ENCODE data around the gene SLC17A9.

SLC17A9 gene

GRCh38 chr20:62938105-62938888, 14.2 kb upstream of the SLC17A9 start, which contains the start of gene GID8:
GID8 (plus strand) TSS chr20:62938147; CDS start chr20:62941503, 3,356 bp downstream.
- DNase-seq, result no peak

GRCh38 chr20:62940875-62941274, 11.6 kb upstream of the SLC17A9 start:
- DNase-seq, result no peak

DNA sequence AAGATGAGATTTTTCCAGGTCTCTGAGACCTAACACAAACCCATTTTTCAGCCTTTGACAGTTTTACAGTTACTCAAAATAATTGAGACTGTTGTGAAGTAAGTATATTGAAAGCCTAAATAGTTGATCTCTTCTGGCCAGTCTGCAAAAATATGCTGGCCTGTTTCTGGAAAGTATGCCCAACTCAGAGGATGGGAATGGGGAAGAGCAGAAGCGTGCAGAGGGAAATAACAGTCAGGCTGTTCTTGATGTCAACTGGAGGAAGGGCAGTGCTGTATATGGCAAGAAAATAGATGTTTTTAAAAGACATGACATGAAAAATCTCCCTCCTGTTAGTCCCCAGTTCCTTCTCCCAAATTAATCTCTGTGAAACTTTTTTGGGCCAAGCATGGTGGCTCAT, 10.7 kb upstream of the SLC17A9 start:
- no peak for DNase-seq

DNA sequence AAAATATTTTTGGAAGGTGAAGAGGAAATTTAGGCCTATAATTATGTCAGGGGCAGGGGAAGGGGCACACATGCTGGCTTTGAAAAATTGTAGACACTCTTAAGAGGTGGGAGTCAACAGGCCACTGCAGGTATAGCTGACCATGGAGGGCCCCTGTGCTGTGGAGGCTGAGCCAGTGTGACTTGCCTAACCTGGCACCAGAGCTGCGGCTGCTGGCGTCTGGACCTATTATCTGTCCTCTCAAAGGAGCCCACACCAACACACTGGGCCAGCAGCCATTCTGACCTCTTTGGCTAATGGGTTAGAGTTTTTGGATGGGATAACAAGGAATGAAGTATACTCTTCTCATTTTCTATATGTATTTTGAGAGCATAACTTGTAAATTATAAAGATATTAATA, 10.1 kb upstream of the SLC17A9 start:
- no peak for DNase-seq

- no peak for DNase-seq
Observed at GRCh38 chr20:62943396-62943795, 9.1 kb upstream of the SLC17A9 start.

DNA sequence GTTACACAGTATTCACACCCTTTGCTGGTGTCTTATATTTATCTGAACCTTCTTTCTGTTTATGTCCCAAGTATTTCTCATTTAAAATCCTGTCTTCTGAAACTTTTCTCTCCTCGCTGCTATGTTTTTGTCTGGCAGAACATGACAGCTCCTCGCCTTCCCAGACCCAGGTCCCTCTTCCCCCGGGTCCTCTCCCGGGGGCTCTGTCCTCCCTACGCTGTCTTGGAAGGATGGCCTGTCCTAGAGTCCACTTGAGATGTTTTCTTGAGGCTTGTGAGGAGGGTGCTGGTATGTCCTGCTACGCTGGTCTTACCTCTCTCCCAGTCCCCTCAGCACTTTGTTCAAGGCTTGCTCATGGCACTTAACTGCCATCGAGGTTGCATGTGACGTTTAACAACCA, 8.3 kb upstream of the SLC17A9 start:
- no peak for DNase-seq

DNA sequence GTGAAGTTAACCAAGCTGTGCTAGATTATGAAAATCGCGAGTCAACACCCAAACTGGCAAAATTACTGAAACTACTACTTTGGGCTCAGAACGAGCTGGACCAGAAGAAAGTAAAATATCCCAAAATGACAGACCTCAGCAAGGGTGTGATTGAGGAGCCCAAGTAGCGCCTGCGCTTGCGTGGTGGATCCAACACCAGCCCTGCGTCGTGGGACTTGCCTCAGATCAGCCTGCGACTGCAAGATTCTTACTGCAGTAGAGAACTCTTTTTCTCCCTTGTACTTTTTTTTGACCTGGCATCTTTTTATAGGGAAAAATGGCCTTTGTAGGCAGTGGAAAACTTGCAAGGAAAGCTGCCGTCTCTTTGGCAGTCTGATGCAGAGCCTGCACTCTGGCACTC, 7.8 kb upstream of the SLC17A9 start:
- no peak for DNase-seq

- no peak for DNase-seq
Observed at GRCh38 chr20:62945771-62946339, 6.7 kb upstream of the SLC17A9 start.

DNA sequence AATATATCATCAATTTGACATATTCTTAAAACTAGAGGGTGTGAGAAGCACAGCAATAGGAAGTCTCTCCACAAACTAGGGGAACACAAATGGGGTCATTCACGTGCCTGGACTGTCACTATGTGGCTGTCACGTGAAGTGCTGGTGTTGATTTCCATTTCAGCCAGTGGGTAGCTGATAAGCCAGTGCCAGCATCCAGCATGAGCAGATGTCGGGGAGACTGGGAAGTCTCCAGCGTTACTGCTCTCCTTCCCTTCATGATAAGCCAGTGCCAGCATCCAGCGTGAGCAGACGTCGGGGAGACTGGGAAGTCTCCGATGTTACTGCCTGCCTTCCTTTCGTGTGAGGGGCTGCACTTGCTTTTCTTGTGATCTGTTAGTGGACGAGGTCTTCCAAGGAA, 5.6 kb upstream of the SLC17A9 start:
- DNase-seq, result no peak

DNA sequence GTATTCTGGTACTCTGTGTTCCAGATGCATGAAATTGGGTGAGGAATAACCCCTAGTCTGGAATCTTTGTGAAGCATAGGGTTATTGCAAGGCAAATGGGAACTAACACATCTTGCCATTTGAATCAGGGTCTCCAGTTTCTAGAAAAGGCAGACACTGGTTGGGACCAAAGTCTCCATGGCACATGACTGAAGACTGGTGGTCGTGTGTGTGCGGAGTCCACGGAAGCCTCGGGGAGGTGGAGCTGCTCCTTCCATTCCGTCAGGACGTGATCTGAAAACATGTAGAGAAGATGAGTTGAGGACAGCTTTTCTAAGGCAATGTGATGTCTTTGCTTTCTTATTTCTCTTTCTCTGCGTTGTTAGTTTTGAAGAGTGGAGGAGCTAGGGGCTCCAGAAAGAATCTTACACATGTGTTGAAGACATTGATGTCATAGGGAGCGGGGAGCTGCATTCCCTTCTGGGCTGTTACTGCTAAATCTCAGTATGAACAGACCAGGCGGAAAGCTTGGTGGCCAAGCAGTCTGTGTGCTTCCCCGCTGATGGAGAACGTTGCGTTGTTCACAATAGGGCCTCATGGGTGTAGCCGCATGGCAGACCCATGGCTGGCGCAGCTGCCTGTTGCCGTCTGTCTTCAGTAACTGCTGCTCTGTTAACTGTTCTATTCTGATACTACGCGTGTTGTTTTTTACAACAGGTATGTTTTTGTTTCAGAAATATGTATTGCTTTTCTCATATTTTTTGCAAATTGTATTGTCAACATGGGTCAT, 4.8 kb upstream of the SLC17A9 start:
- no peak for DNase-seq

DNA sequence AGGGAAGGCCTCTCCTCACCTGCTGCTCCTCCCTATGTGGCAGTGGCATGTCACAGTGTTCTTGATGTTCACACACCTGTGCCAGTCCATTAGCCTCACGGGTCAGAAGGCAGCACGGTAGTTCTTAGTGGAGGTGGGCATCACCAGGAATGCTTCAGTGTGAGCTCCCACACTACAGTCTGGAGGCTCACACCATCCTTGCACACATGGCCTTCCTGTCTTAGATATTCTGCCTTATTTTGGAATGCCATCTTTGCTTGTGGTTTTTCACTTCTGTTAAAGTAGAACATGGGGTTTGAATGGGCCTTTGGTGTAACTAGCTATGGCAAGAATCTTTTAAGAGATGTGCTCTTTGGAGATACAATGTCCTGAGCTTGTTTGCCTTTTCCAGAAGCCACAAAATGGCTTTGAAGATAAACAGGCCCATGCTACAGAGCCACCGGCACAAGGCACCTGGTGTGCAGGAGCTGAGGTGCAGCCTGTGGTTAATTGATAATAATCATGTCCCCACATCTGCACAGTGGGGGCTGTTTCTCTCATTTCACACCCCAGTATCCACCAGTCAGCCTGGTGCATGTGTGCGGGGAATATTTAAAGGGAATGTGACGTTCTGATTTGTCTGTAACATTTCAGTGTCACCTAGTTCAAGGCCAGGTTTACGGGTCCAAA, 3.2 kb upstream of the SLC17A9 start:
- no peak for DNase-seq

DNA sequence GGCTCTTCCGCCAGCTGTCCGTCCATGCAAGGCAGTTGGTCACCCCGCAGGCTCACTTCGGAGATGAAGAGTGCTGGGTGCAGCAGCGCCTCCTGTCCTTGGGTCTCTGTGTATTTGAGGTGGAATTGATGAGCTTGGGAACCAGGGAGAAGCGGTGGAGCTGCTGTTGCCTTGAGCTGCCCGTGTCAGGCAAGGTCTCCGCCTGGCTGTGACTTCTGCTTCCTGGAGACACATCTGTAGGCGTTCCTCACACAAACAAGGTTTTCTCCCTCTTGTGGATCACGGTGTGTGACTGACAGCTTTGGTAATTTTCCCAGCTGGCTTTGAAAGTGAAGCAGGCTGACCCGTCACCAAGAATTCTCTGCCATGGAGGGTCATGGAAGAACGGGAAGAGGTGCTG, 2.5 kb upstream of the SLC17A9 start:
- no peak for DNase-seq

GRCh38 chr20:62950741-62951140, 1.8 kb upstream of the SLC17A9 start:
- DNase-seq, result no peak

DNA sequence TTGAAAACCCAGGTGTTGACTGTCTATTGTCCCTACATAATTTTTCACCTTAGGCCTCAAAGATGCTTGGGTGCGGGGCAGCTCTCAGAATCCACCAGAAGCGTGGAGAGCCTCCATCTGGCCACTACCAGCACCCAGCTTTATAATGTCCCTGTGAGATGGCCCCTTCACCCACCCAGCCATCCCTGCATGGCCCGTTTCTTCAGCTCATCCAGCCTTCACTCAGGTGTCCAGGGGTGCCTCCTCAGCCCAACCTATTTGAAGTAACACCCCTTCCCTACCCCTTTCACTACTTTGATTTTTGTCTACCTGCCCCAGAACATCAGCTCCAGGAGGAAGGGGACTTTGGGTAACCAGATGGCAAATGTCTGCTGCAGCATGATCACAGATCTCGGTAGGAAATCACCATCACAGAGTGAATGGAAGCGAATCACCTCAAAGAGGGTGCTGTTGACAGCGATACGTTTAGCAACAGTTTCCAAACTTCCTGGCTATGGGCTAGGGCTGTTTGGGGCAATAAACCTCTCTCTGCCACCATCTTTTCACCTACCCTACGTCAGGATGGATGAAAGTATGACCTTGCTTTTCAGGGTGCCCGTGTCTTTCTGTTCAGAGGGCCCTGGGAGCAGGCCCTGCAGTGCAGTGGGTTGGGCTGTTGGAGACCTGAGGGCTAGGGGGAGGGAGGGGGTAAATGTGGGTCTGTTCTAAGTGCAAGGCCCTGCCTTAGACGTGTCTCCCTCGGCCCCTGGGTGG, 1.2 kb upstream of the SLC17A9 start:
- DNase-seq, result no peak

GRCh38 chr20:62951896-62952372, 575 bp upstream of the SLC17A9 start:
- DNase-seq, result no peak

DNA sequence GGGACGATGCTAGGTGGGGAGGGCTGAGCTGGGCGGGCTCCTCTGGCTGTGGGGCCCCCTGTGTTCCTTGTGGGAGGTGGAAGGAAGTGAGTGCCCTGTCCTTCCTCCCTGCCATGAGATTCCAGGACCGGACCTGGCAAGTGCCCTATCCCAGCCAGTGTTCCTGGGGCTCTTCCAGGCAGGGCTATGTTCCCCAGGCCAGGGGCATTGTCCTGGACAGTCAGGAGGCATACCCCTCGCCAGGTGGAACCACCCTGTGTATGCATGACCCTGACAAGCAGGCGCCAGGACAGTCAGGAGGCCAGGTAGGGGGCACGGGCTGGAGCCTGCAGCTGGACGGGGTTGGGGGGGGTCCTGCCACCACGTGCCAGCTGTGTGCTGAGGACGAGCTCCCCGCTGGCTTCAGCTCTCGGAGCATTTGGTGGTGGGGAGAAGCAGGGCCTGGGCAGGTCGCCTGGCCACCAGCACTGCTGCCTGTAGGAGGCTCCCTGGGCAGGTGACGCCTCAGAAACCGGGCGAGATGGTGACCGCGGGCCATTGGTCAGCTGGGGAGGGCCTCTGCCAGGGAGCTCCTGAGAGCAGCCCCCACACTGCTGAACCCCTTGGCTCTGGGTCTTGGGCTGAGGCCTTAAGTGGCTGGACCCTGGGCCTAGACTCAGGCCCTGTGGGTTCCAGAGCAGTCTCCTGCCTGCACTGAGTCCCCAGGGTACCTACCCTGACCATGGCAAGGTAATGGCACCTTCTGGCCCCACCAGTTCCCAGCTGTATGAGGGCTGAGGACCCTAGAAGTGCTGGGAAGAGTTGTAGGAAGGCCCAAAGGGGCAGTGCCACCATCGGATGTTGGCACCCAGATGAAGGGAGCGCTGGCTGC, 694 bp downstream of the SLC17A9 start:
- DNase-seq, result no peak

GRCh38 chr20:62953839-62954703, 1.6 kb downstream of the SLC17A9 start:
- no peak for DNase-seq

GRCh38 chr20:62955519-62956386, 3.2 kb downstream of the SLC17A9 start:
- no peak for DNase-seq

DNA sequence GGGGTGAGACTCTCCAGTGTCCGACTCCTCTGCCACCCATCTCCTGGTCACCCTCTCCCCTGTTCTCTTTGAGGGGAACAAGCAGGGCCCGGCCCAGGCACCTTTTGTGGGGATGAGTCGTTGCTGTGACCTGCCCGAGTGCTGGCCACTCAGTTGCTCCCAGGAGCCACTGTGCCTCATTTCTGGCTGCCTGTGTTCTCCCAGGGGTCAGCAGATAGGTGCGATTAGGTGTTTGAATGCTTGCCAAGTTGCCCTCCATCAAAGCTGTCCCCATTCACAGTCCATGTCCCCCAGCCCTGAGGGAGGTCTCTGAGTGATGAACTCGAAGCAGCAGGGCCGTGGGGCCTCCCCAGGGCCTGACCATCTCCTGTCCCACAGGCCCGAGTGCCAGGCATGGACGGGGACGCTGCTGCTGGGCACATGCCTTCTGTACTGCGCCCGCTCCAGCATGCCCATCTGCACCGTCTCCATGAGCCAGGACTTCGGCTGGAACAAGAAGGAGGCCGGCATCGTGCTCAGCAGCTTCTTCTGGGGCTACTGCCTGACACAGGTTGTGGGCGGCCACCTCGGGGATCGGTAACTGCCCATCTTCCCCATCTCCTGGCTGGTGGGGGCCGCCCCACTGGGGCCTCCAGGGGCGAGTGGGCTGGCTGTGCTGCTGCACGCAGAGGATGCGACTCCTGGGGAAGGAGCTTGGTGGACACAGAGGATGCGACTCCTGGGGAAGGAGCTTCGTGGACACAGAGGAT, 4.1 kb downstream of the SLC17A9 start:
- DNase-seq, result no peak

Measured in cortex of kidney (tissue), 1 donor.